Measurements from ENCODE around the gene NUBPL.

DNA sequence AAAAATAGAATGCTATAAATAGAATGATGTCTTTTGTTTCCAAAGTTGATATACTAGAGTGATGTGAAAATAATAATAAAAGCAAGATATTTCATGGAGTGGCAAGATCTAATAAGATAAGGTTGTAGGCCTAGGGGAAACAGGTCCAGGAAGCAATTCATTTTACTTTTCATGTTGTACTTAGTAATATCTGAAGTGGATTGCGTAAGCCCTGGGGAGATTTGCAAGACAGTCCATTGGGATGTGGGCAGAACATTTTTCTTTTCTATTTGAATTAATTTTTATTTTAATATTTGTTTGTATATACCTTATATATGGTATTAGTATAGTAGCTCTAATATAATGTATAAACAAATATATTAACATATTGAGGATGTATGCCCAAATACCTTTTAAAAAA, 7.5 kb downstream of the NUBPL start:
- TF ChIP-seq EZH2 (optimal IDR thresholded peaks at IDR 0.05; ENCODE audit: low read depth, low read length) = no peak
- TF ChIP-seq, protein P1, sequence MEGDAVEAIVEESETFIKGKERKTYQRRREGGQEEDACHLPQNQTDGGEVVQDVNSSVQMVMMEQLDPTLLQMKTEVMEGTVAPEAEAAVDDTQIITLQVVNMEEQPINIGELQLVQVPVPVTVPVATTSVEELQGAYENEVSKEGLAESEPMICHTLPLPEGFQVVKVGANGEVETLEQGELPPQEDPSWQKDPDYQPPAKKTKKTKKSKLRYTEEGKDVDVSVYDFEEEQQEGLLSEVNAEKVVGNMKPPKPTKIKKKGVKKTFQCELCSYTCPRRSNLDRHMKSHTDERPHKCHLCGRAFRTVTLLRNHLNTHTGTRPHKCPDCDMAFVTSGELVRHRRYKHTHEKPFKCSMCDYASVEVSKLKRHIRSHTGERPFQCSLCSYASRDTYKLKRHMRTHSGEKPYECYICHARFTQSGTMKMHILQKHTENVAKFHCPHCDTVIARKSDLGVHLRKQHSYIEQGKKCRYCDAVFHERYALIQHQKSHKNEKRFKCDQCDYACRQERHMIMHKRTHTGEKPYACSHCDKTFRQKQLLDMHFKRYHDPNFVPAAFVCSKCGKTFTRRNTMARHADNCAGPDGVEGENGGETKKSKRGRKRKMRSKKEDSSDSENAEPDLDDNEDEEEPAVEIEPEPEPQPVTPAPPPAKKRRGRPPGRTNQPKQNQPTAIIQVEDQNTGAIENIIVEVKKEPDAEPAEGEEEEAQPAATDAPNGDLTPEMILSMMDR (IDR thresholded peaks at IDR 0.05; ENCODE audit: low read length) = no peak
- no peak for TF ChIP-seq EZH2phosphoT487 (IDR thresholded peaks at IDR 0.05; ENCODE audit: low read length)

Data from MM.1S (cell line).